8988T (cell line): ENCODE measurements around the gene MED27.
"Not testable (repeated sequence)": the region's sequence is repeated elsewhere in the genome, so short reads cannot be mapped to it uniquely, and the experiment has no call there.

ENCODE experiments used
- DNase-seq: peaks from one replicate; pipeline ENCODE4 v3.0.0; 2011

MED27 gene

DNA sequence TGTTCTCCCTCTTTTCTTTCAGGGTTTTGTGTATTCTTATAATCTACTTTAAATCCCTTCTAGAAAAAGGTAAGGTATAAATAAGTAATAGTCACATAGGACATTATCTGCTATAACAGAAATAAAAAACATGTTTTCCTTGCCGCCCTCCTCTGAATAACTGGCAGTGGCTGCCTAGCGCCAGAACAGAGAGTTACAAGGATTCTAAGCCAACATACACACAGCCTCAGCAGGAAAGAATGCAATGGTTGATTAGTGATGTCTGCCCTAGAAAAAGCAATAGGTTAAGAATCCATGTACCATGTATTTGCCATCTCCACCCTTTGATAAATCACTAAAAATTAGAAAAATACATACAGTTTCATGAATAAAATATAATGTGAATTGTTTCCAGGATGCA, 4.9 kb downstream of the MED27 start:
- DNase-seq = no peak

DNA sequence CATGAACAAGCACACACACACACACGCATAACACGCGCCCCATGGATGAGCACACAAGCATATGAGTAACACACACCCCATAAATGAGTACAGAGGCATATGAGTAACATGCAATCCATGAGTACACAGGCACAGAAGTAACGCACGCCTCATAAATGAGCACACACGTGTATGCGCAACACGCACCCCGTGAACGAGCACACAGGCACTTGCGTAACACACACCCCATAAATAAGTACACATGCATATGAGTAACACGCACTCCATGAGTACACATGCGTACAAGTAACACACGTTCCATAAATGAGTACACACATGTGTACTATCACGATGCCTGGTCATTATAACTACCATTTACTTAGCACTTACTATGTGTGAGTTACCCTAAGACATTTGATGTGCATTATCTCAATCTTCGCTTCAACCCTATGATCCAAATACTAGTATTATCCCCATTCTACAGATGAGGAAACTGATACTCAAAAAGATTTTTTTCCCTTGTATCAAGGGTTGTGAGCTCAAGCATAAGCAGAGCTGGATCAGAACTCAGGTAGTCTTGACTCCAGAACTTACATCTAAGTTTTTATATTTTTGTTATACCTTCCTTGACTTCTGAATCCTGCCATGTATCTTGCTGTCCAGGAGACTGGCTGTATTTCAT, 7.7 kb downstream of the MED27 start:
- DNase-seq = no peak

DNA sequence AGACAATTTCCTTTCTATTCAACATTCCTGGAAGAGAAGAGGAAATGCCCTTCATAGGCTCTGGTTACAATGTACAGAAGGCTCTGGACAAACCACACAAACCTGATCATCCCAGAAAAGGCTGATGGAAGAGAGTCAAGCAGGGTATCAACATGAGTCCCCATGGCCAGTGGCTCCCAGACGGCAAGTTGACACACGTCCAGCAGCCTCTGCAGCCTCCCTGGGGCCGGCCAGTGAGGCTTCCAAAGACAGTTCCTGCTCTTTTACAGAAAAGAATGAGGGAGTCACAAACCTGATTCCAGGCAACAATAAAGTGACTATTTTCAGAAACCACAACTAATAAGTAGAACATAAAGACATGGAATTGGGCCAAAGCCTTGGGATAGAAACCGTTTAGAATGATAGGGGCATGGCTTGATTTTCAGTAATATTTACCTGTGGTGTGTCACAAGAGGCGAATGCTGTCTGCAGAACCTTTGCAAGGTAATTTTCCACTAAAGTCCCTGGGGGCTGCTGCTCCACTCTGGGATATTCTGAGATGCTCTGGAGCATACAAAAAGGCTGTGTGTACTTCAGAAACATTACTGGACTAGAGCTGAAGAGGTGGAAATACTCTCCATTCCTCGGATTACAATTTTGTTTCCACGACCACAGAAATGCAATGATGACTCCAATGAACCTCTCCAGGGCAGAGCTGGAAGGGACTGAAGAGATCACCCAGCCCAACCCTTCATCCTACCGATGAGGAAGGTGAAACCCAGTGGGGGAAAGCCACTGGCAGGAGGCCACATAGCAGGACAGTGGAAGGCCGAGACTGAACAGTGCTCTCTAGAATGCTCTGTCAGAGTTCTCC, 10.4 kb downstream of the MED27 start:
- no peak for DNase-seq

DNA sequence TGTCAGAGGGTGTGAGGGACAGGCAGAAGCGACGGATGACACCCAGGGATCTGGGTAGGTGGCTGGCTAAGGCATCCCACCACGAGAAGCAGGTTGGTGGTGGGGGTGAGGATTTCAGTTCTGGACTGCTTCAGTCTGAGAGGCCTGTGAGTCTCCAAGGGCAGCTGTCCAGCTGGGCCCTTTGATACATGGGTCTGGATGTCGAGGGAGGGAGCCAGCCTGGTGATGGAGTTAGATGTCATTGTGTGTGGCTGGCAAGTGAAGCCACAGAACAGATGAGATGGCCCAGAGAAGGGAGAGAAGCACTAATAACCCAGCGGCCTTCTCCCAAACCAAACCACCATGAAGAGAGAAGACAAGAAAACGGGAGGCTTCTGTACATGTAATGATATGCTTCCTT, 11.1 kb downstream of the MED27 start:
- no peak for DNase-seq

DNA sequence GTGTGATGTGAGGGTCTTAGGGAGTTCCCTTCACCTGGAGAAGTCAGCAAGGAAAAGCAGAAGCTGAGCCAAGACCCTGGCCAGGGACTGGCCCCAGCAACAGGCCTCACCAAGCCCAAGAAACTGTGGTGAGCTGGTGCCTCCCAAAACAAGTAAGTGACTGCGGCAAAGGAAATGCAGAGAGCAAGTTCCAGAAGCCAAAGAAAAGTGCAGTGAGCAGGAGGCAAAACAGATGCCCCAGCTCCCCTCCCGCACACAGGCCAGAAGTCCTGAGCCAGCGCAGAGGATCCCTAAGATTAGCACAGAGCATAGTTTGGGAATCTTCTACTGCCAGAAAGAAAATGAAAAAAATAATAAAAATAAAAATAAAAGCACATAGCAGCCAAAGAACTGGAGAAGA, 13.2 kb downstream of the MED27 start:
- no peak for DNase-seq

DNA sequence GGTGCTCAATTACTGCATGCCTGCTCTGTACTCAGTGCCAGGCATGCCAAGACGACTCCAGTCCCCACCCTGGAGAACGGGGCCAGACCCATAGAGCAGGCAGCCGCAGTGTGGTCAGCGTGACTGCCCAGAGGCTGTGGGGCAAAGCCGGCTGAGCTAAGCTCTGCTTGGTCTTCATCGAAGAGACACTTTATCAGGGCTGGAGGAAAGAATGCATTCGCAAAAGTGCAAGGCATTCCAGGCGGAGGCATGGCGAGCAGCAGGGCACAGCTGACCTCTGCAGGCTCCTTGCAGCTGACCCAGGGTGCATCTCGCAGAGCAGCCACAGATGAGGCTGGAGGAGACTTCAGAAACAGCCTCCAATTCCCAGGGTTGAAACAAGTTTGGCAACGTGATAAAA, 13.6 kb downstream of the MED27 start:
- DNase-seq = no peak

DNA sequence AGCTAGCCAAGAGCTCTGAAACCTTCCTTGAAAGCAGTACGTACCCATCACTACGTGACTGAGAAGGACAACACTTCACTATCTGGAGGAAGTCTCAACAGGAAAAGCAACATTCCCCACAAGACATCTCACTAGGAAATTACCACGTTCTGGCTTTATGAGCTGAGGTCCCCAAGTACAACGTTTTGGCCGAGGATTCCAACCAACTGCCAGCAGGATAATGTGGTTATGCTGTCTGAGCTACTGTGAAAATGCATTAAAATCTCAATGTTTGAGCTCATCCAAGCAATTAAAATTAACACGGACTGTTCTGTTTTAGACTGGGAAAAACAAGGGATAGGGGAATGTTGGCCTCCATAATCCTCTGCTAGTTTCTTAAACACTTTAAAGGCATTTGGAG, 16.4 kb downstream of the MED27 start:
- DNase-seq = no peak

DNA sequence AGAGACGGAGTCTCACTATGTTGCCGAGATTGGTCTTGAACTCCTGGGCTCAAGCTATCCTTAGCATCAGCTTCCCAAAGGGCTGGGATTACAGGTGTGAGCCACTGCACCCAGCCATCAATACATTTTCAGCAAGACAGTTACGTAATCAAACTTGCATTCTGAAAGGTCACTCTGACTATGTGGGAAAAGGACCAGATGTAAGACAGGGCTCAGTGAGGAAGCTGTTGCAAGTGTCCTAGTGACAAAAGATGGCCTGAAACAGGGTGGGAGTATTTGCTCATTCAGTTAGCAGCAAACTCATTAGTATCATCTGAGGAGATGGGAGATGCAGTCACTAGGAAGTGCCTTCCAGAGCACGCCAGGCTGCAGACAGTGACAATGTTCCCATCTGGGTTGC, 16.9 kb downstream of the MED27 start:
- DNase-seq = no peak

DNA sequence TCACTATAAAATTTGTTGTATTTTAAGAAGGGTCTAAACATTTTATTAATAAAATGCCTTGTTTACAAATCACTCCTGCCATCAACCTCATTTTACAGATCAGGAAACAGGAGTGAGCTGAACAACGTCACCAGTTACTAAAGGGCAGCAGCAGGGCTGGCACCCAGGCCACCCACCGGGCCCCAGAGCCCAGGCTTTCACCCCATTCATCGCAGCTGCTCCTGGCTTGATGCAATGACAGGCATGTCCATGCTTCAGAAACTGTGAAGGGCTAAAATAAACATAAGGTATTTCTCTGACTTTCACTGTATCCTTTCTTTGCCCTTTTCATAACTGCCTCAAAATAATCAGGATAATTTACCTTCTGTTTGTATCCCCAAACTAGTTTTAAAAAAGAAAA, 18.1 kb downstream of the MED27 start:
- DNase-seq = no peak

DNA sequence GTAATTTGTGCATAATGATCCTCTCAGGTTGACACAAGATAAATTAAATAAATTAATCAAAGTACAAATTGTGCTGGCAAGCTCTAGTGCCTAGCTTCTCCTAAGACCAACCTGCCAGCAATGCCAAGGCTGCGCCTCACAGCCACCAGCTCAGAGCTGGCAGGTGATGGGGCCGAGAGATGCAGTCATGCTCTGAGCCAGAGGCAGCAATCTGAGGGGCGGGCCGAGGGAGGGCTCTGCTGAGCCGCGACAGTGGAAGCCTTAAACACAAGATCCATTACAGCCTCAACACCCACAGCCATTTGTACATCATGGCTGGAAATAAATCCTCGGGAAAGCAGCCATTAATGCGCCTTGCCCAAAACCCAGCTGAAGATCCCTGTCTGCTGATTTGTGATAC, 20.3 kb downstream of the MED27 start:
- no peak for DNase-seq

DNA sequence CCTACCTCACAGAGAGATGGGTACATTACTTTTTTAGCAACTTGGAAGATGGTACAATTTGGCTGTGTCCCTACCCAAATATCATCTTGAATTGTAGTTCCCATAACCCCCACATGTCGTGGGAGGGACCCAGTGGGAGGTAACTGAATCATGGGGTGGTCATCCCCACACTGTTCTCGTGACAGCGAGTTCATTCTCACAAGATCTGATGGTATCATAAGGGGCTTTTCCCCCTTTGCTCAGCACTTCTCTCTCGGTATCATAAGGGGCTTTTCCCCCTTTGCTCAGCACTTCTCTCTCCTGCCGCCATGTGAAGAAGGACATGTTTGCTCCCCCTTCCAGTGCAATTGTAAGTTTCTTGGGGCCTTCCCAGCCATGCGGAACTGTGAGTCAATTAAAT, 21.4 kb downstream of the MED27 start:
- DNase-seq = not testable (repeated sequence)

DNA sequence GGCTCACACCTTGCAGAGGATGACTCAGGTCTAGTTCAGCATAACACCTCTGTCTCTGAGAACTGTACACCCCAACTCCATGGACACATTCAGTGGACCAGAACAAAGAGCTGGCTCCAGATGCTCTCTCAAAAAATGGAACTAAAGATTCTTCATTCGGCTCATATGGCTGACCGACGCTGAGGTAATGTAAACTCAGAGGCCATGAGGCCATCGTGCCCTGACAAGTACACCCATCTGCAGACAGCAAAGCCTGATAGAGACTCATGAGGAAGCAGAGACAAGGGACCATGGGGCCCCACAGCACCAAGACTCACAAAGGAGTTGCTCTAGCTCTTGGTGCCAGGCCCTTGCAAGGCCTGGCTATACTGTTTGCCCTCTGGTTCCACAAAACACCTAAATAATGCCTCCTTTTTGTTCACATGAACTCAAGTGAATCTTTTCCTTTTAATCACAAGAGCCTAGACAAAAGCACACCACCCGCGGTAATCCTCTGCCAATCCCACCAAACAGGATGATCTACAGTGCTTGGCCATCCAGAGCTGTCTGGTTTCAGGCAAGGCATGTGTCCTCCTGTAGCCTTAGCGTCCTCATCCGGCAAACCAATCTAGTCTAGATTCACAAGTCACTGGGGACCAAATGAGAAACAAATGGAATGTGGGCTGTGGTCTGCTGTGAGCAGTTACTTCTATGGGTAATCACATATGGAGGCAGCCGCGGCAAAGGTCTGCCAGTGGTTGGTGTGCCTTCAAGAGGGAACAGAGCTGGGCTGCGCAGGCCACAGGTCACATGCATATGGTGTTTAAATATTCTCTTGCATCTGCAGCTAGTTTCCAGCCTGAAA, 22.7 kb downstream of the MED27 start:
- no peak for DNase-seq

DNA sequence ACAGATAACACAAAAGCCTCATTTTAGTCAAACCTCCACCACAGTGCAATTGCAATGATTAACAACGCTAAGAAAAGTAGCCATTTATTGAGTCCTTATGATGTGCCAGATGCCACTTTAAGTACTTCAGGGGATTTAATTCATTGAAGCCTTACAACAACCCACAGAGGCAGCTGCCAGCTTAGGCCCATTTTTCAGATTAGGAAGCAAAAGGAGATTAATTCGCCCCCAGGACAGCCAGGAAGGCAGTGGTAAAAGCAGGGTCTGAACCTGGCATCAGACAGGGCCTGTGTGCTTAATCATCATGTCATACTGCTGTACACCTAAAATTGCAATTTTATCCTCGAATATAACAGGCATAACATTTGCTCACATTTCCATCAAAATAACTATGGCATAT, 23.9 kb downstream of the MED27 start:
- DNase-seq = no peak

DNA sequence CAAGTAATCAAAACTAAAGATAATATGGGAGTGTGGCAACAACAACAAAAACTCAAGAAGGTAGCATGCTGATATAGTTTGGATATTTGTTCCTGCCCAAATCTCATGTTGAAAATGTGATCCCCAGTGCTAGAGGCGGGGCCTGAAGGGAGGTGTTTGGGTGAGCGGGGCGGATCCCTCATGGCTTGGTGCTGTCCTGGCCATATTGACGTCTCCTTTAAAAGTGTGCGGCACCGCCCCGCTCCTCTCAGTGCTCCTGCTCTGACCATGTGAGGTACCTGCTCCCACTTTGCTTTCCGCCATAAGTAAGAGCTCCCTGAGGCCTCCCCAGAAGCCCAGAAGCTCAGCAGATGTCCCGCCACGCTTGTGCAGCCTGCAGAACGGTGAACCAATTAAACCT, 25.6 kb downstream of the MED27 start:
- no peak for DNase-seq

DNA sequence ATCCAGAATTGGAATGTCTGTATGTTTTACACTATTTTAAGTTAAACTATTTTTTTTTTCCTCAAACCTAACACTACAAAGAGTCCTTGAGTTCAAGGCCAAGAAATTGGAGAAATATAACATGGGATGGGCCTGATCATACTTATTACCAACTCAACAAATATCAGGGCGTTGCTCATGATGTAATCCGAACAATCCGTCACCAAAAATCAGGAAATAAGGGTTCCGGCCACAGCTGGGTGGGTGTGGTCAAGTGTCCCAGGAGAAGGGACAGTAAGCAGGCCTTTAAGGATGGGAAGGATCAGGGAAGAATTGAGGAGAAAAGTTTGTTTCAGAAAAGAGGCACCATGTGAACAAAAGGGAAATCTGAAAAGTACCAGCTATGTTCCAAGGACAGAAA, 29.8 kb downstream of the MED27 start:
- no peak for DNase-seq

DNA sequence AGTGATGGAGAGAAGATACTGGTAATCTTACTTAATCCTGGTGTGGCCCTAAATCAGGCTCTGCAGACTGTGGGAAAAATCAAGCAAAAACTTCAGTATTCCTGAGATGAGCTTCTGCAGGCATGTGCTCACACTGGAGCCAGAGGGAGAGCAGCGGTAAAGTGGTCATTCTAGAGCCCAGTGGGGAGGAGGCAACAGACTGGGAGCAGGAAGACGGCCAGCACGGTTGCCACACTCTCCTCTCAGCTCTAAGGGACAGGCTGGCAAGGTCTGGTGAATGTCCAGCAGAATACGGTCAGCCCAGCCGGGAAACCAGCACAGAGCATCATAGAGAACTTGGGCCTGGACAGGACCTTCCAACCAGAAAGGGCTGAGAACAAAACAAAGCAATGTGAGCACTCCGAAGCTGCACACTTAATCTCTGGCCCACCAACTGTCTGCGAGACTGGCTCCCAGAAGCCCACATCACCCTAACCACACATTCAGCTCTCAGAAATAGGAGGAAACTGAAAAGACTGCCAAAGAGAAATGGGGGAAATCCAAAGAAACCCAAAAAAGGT, 30.3 kb downstream of the MED27 start:
- no peak for DNase-seq

DNA sequence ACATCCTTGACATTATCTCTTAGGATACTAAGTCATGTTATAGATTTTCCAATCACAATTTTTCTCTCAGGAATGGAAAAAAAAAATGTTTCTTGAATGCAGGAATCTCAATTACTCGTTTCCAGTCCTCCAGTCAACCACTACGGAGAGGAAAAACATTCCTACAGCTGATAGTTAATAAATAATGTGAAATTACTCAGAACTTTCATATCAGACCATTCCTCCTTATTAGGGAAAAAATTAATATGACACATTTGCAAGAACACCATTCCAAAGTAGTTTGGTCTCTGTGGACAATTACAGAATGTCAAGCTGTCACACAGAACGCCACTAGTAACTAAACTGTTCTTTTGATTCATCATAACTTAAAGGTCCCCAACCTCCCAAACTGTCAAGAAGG, 31.5 kb downstream of the MED27 start:
- DNase-seq = no peak

DNA sequence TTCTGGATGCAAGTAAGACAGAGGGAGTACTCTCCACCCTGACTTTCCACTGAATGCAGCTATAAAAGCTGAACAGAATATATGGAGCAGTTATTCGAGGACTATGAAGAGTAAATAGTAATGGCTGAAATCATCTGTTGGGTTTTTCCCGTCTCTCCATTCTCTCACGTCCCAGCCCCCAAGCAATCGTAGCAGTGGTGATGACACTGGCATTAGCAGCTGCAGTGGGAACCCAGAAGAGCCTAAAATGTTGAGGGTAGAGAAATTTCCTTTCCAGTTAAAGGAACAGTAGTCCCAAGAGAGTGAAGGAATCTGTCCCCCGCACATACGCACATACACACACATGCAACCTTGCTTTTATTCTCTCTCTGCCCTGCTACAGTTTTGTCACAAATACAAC, 33.2 kb downstream of the MED27 start:
- no peak for DNase-seq

DNA sequence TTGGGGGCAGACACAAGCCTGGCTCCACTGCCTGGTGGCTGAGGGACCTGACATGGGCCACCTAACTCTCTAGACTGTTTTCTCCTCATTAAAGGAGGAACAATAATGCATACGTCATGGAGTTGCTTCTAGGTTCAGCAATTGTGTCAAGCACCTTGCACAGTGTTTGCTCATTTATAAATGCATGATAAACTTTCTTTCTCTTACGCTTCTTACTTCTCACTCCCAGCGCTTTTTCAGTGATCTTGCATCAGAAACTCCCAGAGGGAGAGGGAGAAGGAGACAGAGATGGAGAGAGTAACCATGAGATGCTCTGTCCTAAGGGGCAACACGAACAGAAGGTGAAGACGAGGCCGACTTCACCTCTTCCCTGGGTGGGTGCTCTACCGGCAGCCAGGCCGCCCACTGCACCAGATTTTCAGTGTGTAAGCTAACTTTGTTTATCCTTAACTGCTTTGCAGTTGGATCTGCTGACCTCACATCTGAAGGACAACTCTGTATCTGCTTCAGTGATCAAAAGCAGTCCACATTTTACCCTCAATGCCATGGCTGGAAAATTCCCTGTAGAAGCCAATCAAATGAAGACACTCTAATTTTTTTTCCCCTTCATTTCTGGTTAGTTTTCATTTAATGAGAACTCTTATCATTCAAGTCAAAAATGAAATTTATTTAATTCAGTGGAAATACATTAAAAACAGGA, 35.3 kb downstream of the MED27 start:
- no peak for DNase-seq

DNA sequence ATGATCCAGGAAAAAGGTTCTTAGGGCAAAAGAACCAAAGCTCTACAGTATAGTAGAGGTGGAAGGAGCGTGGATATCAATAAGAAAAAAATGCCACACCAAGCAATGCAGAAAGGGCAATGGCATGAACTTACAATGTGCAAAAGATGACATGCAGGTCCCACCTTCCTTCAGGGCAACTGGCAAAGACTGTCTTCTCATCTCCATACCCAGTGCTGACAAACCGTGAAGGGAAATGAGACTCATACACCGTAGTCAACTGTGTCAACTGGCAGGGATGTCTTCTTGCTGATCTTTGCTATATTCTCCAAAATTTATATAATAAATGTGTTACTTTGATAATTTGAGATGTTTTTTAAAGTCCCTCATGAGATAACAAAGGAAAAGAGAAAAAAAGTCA, 36.0 kb downstream of the MED27 start:
- DNase-seq = no peak

DNA sequence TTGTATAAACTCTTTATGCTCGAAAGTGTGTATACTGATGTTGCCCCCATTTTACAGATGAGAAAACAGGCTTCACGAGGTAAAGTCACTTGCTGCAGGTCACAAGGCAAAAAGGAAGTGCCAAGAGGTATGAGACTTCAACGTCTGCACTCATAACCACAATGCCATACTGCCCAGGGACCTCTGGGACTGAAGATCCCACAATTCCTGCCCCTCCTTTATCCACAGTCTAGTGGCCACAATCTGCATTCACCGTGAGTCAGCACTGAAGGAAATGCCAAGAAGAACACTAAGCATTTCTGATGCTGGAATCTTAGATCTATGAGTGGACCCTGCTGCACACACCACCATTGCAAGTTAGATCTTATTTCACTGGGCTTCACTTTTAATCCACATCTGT, 37.3 kb downstream of the MED27 start:
- peak; percentile 29 for DNase-seq

DNA sequence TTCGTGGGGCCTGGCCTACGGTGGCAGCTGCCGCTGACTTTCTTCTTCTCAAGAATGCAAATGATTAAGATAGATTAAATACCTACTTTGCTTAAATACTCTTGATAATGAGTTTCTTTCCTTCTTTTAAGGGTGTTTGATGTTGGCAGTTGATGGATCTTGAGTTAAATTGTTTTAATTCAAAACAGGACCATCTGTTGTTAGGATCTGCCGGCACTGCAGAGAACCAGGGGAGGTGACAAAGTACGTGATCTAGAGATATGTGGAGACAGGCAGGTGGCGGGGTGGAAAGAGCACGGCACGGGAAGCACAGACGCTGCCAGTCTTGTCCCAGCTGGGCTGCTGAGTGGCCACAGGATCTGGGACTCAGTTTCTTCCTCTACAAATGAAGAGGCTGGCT, 37.9 kb downstream of the MED27 start:
- DNase-seq = no peak

DNA sequence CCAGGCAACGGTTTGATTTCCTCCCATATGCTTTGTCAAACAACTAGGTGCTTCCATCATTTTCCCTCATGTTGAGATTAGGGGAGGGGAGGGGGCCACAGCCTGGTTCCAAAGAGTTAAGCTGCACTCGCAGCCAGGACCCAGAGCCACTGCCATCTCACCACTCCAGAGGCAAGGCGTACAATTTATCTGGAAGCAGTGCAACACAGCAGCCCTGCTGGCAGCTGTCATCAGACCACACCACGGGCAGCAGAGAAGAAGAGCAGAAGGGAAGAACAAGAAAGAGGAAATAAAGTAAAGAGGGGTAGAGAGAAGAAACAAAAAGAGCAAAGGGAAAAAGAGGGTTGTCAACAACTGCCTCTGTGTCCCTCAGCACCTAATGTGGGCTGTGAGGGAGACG, 38.9 kb downstream of the MED27 start:
- DNase-seq = no peak
